Ishikawa (cell line): ENCODE data around the gene MAMSTR.

Experiments used
- CEBPB ChIP-seq: IDR thresholded peaks from 2 replicates; pipeline ENCODE4 v1.6.1; 2012
- CREB1 ChIP-seq: IDR thresholded peaks from 2 replicates; pipeline ENCODE4 v1.6.1; 2012; ENCODE audit warnings: low read depth
- EGR1 ChIP-seq: IDR thresholded peaks from 2 replicates; pipeline ENCODE4 v1.6.1; 2012
- EP300 ChIP-seq: IDR thresholded peaks from 2 replicates; pipeline ENCODE4 v1.6.1; 2012; ENCODE audit warnings: borderline replicate concordance
- FOXM1 ChIP-seq: IDR thresholded peaks from 2 replicates; pipeline ENCODE4 v1.6.1; 2012; ENCODE audit warnings: low read depth, borderline replicate concordance
- MAX ChIP-seq: IDR thresholded peaks from 2 replicates; pipeline ENCODE4 v1.6.1; 2012
- NFIC ChIP-seq: IDR thresholded peaks from 2 replicates; pipeline ENCODE4 v1.6.1; 2012
- RAD21 ChIP-seq: IDR thresholded peaks from 2 replicates; pipeline ENCODE4 v1.6.1; 2012; ENCODE audit warnings: low read depth
- REST ChIP-seq: IDR thresholded peaks from 2 replicates; pipeline ENCODE4 v1.6.1; 2012; ENCODE audit warnings: low read depth, mild to moderate bottlenecking
- TAF1 ChIP-seq: IDR thresholded peaks from 2 replicates; pipeline ENCODE4 v1.6.1; 2012; ENCODE audit warnings: low read depth, mild to moderate bottlenecking
- TCF12 ChIP-seq: IDR thresholded peaks from 2 replicates; pipeline ENCODE4 v1.6.1; 2012; ENCODE audit warnings: low read depth
- TEAD4 ChIP-seq: IDR thresholded peaks from 2 replicates; pipeline ENCODE4 v1.6.1; 2012
- USF1 ChIP-seq: IDR thresholded peaks from 2 replicates; pipeline ENCODE4 v1.6.1; 2012
- YY1 ChIP-seq: IDR thresholded peaks from 2 replicates; pipeline ENCODE4 v1.6.1; 2012; ENCODE audit warnings: low read depth
- ZBTB7A ChIP-seq: IDR thresholded peaks from 2 replicates; pipeline ENCODE4 v1.6.1; 2012; ENCODE audit warnings: low read depth

The MAMSTR gene

GRCh38 chr19:48668332-48668731, 51.2 kb downstream of the MAMSTR start:
- TF ChIP-seq FOXM1 (no peak), REST (no peak), CREB1 (no peak), EP300 (no peak), MAX (no peak), NFIC (no peak), USF1 (no peak), RAD21 (no peak), TAF1 (no peak), TCF12 (no peak), TEAD4 (no peak), CEBPB (no peak), ZBTB7A (no peak)

- no peak for TF ChIP-seq TCF12
- no peak for TF ChIP-seq CEBPB
- no peak for TF ChIP-seq RAD21
- TF ChIP-seq MAX: no peak
- no peak for TF ChIP-seq CREB1
- TF ChIP-seq USF1: no peak
- TF ChIP-seq FOXM1: no peak
- TF ChIP-seq NFIC: no peak
- TF ChIP-seq EP300: no peak
- no peak for TF ChIP-seq YY1
- TF ChIP-seq TAF1: no peak
- TF ChIP-seq EGR1: no peak
- TF ChIP-seq TEAD4: no peak
- TF ChIP-seq ZBTB7A: no peak
- TF ChIP-seq REST: no peak
These were observed 53.7 kb downstream of the MAMSTR start for GRCh38 chr19:48665786-48666185.

- no peak for TF ChIP-seq TCF12
These were observed 55.0 kb downstream of the MAMSTR start for GRCh38 chr19:48664476-48664875.

- TF ChIP-seq YY1 (no peak), FOXM1 (no peak), MAX (no peak), CREB1 (no peak), TEAD4 (no peak), EP300 (no peak), EGR1 (no peak), TCF12 (no peak), ZBTB7A (no peak), NFIC (no peak), REST (no peak), USF1 (no peak), CEBPB (no peak), RAD21 (no peak), TAF1 (no peak)
These were observed 55.9 kb downstream of the MAMSTR start for GRCh38 chr19:48663667-48664066.
